HG03025 (cell line): Measurements from ENCODE around the gene PPP1CC.
"Not testable (repeated sequence)": the region's sequence is repeated elsewhere in the genome, so short reads cannot be mapped to it uniquely, and the experiment has no call there.

Experiments
- ATAC-seq: cut with Tn5 transposase; IDR thresholded peaks from one replicate; pipeline ENCODE4 v1.9.1; 2021; ENCODE audit warnings: mild to moderate bottlenecking, moderate library complexity; ENCODE audit not compliant: unreplicated experiment, low FRiP score

Gene PPP1CC

DNA sequence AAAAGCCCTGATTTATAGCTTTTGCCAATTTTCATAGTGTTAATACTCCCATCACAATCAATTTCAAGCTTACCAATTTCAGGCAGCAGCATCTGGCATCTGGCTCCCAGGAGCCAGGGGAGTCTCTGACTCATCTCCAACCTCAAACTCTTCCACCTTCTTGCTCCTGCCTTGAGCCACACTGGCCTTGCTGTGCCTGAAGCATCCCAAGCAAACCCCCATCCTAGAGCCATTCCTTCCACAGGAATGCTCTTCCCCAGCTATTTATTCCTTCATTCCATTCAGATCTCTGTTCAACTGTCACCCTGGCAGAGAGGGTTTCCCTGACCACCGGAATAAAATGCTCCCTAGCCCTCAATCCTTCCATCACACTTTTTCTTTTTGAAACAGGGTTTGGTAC, 13.9 kb upstream of the PPP1CC start:
- ATAC-seq = no peak

DNA sequence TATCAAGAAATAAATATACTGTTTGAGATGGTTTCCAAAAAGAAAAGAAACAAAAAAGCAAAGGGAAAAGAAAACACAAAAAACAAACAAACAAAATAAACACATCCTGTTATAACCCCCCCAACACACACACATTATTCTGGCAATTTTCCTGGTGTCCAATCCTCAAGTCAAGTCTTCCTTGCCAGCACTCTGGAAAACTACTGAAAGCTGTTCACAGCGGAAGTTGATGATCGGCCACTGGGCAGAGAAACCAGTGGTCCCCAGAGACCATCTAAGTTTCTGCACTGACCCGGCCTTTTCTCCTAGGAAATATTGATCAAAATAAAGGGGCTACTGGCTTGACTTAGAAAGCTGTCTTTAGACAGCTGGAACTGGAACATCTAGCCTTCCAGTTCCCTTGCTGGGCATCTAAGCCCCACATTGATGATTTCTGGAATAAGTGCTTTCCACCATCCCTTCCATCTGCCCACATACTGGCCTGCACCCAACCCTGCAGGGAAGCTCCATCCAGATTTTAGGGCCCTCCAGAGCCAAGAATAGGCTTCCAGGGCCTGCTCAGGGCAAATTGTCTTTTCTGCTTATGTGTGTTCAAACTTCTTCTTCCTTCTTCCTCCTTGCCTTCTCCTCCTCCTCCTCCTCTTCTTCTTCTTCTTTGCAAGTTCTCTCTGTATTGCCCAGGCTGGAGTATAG, 11.6 kb upstream of the PPP1CC start:
- ATAC-seq = no peak

DNA sequence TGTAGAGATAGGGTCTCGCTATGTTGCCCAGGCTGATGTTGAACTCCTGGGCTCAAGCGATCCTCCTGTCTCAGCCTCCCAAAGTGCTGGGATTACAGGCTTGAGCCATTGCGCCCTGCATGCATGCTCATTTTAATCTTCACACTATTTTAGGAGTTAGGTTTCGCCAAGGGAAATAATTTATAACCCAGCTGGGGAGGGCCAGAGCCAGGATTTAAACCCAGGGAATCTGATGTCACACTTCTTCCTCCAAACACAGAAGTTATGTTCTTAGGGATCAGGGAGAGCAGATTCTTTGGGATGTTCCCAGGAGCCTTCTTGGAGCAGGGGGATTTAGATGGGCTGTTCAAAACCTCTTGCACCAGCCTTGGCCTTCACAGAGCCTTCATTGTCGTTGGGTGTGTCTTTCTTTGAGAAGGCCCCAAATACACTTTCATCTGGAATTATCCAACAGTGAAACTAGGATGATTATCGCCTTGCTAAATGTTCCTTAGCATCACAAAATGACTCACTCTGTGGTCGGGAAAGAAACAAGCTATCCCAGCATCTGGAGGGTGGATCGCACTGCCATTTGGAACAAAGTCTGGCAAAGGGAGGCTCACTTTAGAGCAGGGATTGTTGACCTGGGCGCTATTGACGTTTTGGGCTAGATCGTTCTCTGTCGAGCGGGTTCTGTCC, 8.2 kb upstream of the PPP1CC start:
- no peak for ATAC-seq

DNA sequence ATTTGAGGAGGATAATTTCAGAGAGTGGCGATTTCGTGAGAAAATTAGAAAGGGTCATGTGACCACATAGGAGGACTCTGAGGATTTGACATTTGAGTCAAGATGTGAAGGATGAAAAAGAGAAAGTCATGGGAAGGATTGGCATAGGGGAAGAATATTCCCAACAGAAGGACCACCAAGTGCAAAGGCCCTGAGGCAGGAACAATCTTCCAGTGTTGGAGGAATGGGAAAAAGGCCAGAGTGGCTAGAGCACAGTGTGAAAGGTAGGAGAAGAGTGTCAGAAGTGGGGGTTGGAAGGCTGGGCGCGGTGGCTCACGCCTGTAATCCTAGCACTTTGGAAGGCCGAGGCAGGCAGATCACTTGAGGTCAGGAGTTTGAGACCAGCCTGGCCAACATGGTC, 3.9 kb upstream of the PPP1CC start:
- no peak for ATAC-seq

DNA sequence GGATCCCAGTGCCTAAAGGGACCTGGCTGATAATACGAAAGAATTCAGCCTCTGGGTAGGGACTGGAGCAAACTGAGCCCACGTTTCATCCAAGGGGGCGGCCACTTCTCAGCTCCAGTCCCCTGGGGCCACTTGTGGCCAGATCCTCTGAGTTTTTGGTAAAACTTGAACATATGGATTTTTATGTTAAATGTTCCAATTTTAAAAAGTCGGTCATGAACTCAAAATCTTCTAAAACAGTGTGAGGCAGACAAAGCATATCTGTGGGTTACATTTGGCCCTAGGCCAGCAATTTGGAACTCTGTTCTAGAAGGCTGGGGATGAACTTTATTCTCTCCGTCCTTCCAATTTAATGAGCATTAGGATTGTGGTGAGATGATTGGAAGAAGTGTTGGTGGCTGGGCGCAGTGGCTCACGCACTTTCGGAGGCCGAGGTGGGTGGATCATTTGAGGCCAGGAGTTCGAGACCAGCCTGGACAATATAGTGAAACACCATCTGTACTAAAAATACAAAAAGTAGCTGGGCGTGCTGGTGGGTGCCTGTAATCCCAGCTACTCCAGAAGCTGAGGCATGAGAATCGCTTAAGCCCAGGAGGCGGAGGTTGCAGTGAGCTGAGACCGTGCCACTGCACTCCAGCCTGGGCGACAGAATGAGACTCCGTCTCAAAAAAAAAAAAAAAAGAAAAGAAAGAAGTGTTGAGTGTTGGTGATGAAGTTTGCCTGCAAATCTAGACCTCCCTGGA, 3.0 kb upstream of the PPP1CC start:
- no peak for ATAC-seq

DNA sequence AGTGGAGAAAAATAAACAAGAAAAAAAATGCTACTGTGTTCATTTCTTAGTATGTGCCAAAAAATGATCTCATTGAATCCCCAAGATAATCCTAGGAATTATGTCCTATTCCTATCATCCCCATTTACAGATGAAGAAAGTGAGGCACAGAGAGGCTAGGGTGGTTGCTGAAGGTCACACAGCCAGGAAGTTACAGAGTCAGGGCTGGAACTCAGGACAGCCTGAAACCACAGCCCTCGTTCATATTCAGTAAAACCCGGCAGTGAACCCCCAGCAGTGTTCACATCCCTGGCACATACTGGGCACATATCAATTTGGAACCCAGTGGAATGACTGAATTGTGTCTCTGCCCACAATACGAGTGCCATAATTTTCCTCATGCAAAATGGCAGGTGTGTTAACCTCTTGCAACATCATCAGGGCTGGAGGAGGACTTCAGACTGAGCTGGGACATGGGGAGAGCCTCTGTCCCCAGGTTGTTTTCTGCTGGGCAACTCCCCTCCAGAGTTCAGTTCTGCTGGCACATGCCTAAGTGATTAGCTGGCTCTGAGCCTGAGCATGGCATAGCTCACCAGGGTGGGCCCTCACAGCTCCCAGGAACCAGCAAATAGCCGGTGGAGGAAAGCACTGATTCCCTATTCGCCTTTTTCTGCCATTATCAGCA, 2.0 kb upstream of the PPP1CC start:
- no peak for ATAC-seq

DNA sequence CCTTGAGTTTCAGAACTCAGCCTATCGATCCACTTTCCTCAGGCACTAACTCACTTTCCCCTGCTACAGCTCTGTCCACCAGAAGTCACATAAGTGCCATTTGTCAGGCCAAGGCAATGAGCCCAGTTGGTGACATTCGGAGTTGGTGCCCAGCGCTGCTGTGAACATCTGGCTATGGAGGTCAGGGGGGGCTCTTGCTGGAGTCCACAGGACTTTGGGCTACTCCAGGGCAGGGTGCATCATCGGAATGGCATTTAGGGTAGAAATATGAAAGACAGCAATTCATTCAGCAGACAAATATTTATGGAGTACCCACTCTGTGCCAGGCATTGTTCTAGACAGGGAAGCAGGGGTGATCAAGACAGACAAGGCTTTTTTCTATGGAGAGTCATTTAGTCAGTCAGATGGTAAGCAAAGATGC, 1.5 kb upstream of the PPP1CC start:
- no peak for ATAC-seq

DNA sequence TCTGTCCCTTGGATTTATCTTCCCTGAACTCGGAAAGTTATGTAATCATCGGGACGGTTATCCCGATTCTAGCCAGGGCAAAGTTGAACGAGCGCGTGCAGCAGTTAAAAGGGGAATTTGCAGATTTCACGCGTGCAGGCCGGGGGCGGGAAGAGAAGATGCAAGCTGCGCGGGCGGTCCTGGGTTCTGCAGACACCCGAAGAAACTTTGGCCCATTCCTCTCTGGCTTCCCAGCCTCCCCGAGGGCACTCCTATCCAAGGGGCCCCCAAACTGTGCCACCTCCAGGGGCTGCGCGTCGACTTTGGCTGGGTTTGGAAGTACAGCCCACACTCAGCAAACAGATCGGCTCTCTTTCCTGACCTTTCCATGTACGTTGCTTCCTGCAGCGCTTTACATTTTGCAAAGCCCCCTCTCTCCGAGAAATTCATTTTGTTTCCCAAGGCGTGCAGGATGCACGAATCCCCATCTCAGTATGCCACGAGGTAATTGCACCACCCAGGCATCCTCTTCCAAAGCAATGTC, 941 bp upstream of the PPP1CC start:
- ATAC-seq = no peak

DNA sequence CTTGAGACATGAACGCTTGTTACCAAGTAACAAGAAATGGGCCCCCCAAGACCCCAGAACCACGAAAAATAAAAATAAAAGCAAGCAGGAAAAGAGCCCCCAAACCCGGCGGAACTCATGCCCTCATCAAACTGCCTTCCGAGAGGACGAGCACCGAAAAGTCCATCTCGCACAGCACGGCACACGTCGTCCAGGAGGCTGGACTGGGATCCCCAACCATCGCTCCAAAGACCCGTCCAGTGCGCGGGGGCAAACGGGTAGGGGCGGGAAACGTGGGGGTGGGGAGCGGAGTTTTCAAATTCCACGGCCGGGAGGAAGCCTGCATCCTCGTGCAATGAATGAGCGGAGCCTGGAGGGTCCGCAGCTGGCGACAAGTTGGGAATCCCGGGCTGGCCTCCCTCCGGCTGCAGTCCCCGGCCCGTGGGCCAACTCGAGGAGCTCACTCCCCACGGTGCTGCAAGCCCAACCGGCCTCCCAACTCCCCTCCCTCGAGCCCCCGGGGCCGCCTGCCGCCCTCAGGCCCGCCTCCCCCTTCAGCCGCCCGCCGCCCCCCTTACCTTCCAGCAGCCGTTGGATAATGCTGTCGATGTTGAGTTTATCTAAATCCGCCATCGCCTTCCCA, 484 bp downstream of the PPP1CC start:
- ATAC-seq = no peak

DNA sequence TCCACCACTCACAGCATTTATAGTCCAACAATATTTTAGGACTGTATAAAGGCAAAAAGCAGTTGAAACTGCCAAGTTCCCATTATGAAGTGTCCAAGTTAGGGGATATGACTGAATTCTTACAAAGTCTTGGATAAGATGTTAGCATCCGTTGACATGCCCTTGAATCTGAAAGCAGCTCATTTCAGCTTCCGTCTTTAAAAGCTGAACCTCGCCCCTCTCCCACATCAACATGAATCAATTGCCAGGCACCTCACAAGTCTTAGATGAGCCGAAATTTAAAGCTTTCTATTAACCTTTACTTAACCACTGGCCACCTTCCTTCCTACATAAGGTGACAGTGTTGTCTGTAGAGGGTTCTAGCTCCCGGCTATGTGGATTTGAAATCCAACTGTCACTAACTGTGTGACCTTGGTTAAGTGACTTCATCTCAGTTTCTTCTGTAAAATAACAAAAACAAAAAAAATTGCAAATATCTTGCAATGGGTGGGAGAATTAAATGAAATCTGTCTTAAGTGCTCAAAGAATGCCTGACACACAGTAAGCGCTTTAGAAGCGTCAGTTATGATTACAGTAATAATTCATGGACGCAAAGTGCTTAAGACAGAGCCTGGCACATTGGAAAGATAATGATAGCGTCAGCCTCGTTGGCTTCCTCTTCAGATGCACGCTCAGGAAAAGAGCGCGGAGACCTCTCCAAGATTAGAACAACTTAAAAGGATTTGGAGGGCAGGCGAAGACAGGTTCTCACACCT, 1.2 kb downstream of the PPP1CC start:
- ATAC-seq = no peak

DNA sequence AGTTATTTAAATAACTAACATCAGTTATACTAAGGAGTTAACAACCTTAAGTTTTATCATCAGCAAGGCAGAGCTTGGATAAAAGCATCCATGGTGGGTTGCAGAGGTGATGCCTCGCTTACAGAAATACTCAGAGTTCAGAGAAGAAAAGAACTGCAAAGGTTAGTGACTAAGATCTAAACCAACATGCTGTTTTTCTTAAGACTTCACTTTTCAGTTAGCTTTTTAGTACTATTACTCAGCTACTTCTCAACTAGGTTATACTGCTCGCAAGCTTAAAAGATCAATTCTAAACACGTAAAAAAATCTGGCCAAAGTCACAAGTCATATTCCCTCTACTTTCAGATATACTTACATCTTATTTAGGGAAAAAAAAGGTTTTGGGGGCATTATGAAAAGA, 2.8 kb downstream of the PPP1CC start:
- ATAC-seq = no peak

DNA sequence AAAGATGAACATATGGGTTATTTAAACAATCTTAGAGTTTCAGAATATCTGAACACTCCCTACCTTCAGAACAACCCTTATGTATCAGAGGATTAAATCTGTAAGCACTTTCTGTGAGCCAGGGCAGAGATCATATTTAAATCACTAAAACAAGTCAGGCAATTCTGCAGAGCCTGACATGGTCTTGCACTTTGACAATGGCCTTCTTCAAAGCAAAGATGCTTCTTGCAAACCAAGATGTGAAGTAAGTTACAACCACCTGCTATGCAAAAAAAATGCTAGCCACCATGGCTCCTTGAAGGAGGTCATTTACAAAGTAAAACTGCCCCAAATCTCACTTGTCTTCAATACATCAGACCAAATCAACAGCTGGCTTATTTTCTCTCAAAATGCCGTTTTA, 3.2 kb downstream of the PPP1CC start:
- ATAC-seq = no peak

DNA sequence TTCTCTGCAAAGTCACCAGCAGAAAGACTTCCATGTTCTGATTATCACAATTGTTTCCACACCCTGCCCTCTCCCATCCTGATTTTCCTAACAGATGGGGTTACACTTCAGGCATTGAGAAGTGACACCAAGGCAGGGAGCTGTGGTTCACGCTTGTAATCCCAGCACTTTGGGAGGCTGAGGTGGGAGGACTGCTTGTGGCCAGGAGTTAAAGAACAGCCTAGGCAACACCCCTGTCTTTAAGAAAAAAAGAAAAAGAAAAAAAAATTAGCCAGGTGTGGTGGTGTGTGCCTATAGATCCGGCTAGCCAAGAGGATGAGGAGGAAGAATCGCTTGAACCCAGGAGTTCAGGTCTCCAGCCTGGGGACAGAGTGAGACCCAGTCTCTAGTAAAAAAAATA, 5.2 kb downstream of the PPP1CC start:
- no peak for ATAC-seq

DNA sequence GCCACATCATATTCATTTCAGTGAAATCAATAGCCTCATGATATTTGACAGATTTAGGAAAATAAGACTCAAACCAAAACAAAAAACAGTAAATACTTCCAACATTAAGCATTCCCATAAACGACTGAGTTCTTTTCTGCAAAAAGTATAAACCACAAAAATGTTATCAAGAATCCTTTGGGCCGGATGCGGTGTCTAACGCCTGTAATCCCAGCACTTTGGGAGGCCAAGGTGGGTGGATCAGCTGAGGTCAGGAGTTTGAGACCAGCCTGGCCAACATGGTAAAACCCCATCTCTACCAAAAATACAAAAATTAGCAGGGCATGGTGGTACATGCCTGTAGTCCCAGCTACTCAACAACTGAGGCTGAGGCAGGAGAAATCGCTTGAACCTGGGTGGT, 5.7 kb downstream of the PPP1CC start:
- not testable (repeated sequence) for ATAC-seq

DNA sequence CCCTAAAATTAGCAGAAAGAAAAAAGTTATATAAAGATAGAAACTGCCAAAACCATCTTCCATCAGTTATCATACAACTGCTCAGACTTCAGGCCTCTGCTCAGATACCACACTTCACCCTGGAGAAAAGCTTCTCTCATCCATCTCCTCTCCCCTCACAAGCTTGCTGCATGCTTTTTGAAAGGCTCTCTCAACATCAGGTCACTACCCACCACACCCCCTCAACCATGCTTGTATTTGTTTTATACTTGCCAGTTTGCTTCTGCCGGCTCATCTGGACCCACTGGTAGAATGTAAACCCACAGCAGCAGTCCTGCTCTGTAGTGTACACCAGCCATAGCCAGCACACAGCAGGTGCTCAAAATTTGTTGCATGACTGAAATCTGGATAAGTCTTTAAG, 8.8 kb downstream of the PPP1CC start:
- ATAC-seq = no peak

DNA sequence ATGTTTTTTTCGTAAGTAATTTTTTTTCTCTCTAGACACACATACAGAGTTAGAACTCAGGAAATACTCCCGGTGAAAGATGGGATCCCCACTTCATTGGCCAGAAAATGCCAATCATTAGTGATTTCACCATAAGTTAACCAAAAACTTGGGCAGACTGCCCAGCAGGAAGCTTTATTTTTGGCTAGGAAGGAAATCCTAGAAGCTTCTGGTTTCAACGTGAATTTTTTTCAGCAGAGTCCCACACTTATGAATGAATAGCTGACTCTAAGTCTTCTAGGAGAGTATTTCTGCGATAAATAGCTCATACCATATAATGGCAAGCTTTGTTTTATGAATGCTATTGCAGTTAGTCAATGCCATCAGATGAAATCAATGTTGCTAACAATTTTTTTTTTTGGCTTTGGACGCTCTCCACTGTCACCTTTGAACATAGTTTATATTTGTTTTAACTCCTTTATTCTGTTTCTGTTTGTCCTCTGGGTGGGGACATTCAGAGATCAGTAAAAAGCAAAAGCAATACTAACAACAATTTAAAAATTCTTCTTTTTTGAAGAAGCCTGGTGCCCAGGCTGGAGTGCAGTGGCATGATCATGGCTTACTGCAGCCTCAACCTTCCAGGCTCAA, 9.5 kb downstream of the PPP1CC start:
- ATAC-seq = no peak

DNA sequence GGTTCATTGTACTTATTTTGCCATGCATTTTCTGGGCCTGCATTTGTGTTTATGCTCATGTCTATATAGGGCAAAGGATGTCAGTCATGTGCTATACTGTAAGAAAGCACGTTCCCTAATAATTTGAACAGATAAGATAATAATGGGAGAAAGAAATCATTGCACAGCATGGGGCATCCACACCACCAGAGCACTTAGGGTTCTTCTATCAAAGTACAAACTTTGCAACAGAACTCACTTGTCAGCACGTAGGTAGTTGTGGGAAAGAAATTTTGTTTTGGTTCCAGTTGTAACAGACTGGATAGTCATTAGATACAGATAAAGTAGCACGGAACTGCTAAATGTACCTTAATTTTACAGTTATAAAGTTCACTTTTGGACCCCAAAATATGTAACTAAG, 10.1 kb downstream of the PPP1CC start:
- ATAC-seq = no peak

DNA sequence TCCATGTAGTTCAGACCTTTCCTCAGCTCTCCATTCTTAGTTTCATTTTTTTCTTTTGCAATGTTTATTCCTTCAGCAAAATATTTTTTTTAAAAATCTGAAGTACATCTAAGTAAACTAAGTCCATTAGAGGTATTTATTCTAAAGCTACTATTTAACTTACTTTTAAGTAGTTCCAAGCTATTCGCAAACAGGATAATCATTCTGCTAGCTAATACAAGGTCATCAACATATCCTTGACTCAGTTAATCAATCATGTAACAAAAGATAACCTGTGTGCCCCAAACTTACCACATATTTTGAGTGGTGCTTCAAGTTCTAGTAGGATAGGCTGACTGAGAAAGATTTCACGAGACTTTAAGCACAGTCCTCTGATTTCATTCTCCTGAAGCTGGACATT, 11.2 kb downstream of the PPP1CC start:
- no peak for ATAC-seq

DNA sequence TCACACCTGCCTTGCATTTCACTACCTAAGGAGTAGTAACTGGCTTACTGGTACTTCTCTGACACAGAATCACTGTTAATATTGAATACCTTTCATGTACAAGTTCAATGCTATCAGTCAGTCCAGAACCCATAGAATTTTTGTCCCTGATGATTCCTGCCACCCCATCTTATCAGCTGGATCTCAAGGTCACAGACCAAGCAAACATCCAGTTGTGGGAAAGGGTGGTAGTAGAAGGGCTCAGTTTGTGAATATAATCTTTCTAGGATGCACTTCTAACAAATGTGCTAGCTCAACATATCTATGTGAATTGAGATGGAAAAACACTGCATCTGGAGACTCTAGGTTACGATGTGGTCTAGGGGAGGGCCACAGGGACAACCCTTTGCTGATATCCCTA, 14.1 kb downstream of the PPP1CC start:
- no peak for ATAC-seq
